Measurements from ENCODE around the gene GPR161.

GPR161 gene

GRCh38 chr1:168139070-168139469 is 2.3 kb upstream of the GPR161 start:
- Histone ChIP-seq H3K9ac (ENCODE audit: low read length) (no peak overlapping the region), H4K8ac (ENCODE audit: low read depth, low read length) (no peak overlapping the region), H2BK120ac (ENCODE audit: insufficient read depth, low read length, poor library complexity) (no peak overlapping the region), H3K18ac (ENCODE audit: low read length) (no peak overlapping the region), H3K4me2 (ENCODE audit: low read length) (no peak overlapping the region), H3K27me3 (ENCODE audit: insufficient read depth, low read length) (no peaks in the 10 kb centered on the region), H3K9me3 (ENCODE audit: insufficient read depth, low read depth, low read length) (peaks cover 2% of the 10 kb centered on the region), H3K79me1 (ENCODE audit: low read length) (peaks cover 13% of the 10 kb centered on the region), H4K12ac (ENCODE audit: low read depth, low read length) (no peak overlapping the region), H3K27ac (ENCODE audit: low read depth, low read length) (no peak overlapping the region), H2BK5ac (ENCODE audit: low read depth, low read length, poor library complexity) (no peak overlapping the region), H3K4ac (ENCODE audit: low read depth, low read length) (no peak overlapping the region), H3K36me3 (ENCODE audit: control insufficient read depth in 1 of 2, insufficient read depth in 2 of 2, low read length in 2 of 2) (no peaks in the 10 kb centered on the region), H3K4me1 (ENCODE audit: control insufficient read depth in 1 of 2, insufficient read depth in 2 of 2, low read length in 2 of 2) (peaks cover 0 to 7% of the 10 kb centered on the region in 2 experiments), H2BK12ac (ENCODE audit: low read length) (no peak overlapping the region), H3K14ac (ENCODE audit: low read length) (no peak overlapping the region), H2AFZ (ENCODE audit: insufficient read depth, low read length, poor library complexity) (no peak overlapping the region), H3K4me3 (ENCODE audit: low read depth, low read length) (no peak overlapping the region), H2AK5ac (ENCODE audit: low read length) (no peak overlapping the region), H3K23ac (ENCODE audit: low read length) (no peak overlapping the region), H4K91ac (ENCODE audit: low read depth, low read length) (no peak overlapping the region), H3K79me2 (ENCODE audit: control insufficient read depth, insufficient read depth, low read length, poor library complexity) (peaks cover 4% of the 10 kb centered on the region)
- DNase-seq, result no peak

- no peak overlapping the region for H3K4ac ChIP-seq (ENCODE audit: low read depth, low read length)
- WGBS (ENCODE audit: extremely low coverage, insufficient coverage, insufficient read length), result no CpG with 5 or more reads among the region's 5 CpGs
- H3K36me3 ChIP-seq (ENCODE audit: control insufficient read depth in 1 of 2, insufficient read depth in 2 of 2, low read length in 2 of 2), result no peaks in the 10 kb centered on the region
- H2AK5ac ChIP-seq (ENCODE audit: low read length), result no peak overlapping the region
- no peak overlapping the region for H3K4me2 ChIP-seq (ENCODE audit: low read length)
- H3K27ac ChIP-seq (ENCODE audit: low read depth, low read length), result no peak overlapping the region
- peaks cover 4% of the 10 kb centered on the region for H3K79me2 ChIP-seq (ENCODE audit: control insufficient read depth, insufficient read depth, low read length, poor library complexity)
- no peak overlapping the region for H2AFZ ChIP-seq (ENCODE audit: insufficient read depth, low read length, poor library complexity)
- no peak overlapping the region for H3K4me3 ChIP-seq (ENCODE audit: low read depth, low read length)
- no peak overlapping the region for H3K23ac ChIP-seq (ENCODE audit: low read length)
- peaks cover 13% of the 10 kb centered on the region for H3K79me1 ChIP-seq (ENCODE audit: low read length)
- H4K12ac ChIP-seq (ENCODE audit: low read depth, low read length), result no peak overlapping the region
- no peak overlapping the region for H2BK12ac ChIP-seq (ENCODE audit: low read length)
- H3K18ac ChIP-seq (ENCODE audit: low read length), result no peak overlapping the region
- H4K91ac ChIP-seq (ENCODE audit: low read depth, low read length), result no peak overlapping the region
- no peak overlapping the region for H4K8ac ChIP-seq (ENCODE audit: low read depth, low read length)
- H3K4me1 ChIP-seq (ENCODE audit: control insufficient read depth in 1 of 2, insufficient read depth in 2 of 2, low read length in 2 of 2), result peaks cover 0 to 7% of the 10 kb centered on the region in 2 experiments
- no peak overlapping the region for H3K14ac ChIP-seq (ENCODE audit: low read length)
- H3K27me3 ChIP-seq (ENCODE audit: insufficient read depth, low read length), result no peaks in the 10 kb centered on the region
- H2BK120ac ChIP-seq (ENCODE audit: insufficient read depth, low read length, poor library complexity), result no peak overlapping the region
- no peak overlapping the region for H3K9ac ChIP-seq (ENCODE audit: low read length)
- H2BK5ac ChIP-seq (ENCODE audit: low read depth, low read length, poor library complexity), result no peak overlapping the region
- no peak for DNase-seq
- H3K9me3 ChIP-seq (ENCODE audit: insufficient read depth, low read depth, low read length), result peaks cover 2% of the 10 kb centered on the region
Observed at GRCh38 chr1:168138134-168138533, 1.4 kb upstream of the GPR161 start.

- H3K4me1 ChIP-seq (ENCODE audit: control insufficient read depth in 1 of 2, insufficient read depth in 2 of 2, low read length in 2 of 2), result peaks cover 0 to 7% of the 10 kb centered on the region in 2 experiments
- peaks cover 2% of the 10 kb centered on the region for H3K9me3 ChIP-seq (ENCODE audit: insufficient read depth, low read depth, low read length)
- peaks cover 13% of the 10 kb centered on the region for H3K79me1 ChIP-seq (ENCODE audit: low read length)
- peak overlapping the region; percentile 26 for H3K14ac ChIP-seq (ENCODE audit: low read length)
- peak overlapping the region; percentile 28 for H2BK12ac ChIP-seq (ENCODE audit: low read length)
- peak overlapping the region; percentile 77 for H3K4me2 ChIP-seq (ENCODE audit: low read length)
- peaks cover 4% of the 10 kb centered on the region for H3K79me2 ChIP-seq (ENCODE audit: control insufficient read depth, insufficient read depth, low read length, poor library complexity)
- peak overlapping the region; percentile 19 for H3K9ac ChIP-seq (ENCODE audit: low read length)
- no CpG with 5 or more reads among the region's 6 CpGs for WGBS (ENCODE audit: extremely low coverage, insufficient coverage, insufficient read length)
- no peak overlapping the region for H2AK5ac ChIP-seq (ENCODE audit: low read length)
- DNase-seq, result no peak
- no peak overlapping the region for H2BK5ac ChIP-seq (ENCODE audit: low read depth, low read length, poor library complexity)
- H3K4me3 ChIP-seq (ENCODE audit: low read depth, low read length), result peak overlapping the region; percentile 64
- H4K12ac ChIP-seq (ENCODE audit: low read depth, low read length), result no peak overlapping the region
- no peaks in the 10 kb centered on the region for H3K27me3 ChIP-seq (ENCODE audit: insufficient read depth, low read length)
- peak overlapping the region; percentile 91 for H2AFZ ChIP-seq (ENCODE audit: insufficient read depth, low read length, poor library complexity)
- no peaks in the 10 kb centered on the region for H3K36me3 ChIP-seq (ENCODE audit: control insufficient read depth in 1 of 2, insufficient read depth in 2 of 2, low read length in 2 of 2)
- no peak overlapping the region for H3K18ac ChIP-seq (ENCODE audit: low read length)
- H3K27ac ChIP-seq (ENCODE audit: low read depth, low read length), result no peak overlapping the region
- no peak overlapping the region for H3K23ac ChIP-seq (ENCODE audit: low read length)
- H2BK120ac ChIP-seq (ENCODE audit: insufficient read depth, low read length, poor library complexity), result no peak overlapping the region
- no peak overlapping the region for H3K4ac ChIP-seq (ENCODE audit: low read depth, low read length)
- H4K8ac ChIP-seq (ENCODE audit: low read depth, low read length), result peak overlapping the region; percentile 50
- no peak overlapping the region for H4K91ac ChIP-seq (ENCODE audit: low read depth, low read length)
Observed at GRCh38 chr1:168137515-168137821, 738 bp upstream of the GPR161 start.

GRCh38 chr1:168135921-168136708 is 615 bp downstream of the GPR161 start:
- Histone ChIP-seq H3K4me1 (ENCODE audit: control insufficient read depth in 1 of 2, insufficient read depth in 2 of 2, low read length in 2 of 2) (peaks cover 0 to 7% of the 10 kb centered on the region in 2 experiments), H2AK5ac (ENCODE audit: low read length) (no peak overlapping the region), H3K4me2 (ENCODE audit: low read length) (peak overlapping the region; percentile 87), H2BK12ac (ENCODE audit: low read length) (no peak overlapping the region), H3K36me3 (ENCODE audit: control insufficient read depth in 1 of 2, insufficient read depth in 2 of 2, low read length in 2 of 2) (no peaks in the 10 kb centered on the region), H3K79me1 (ENCODE audit: low read length) (peaks cover 13% of the 10 kb centered on the region), H3K4ac (ENCODE audit: low read depth, low read length) (peak overlapping the region; percentile 19), H2BK5ac (ENCODE audit: low read depth, low read length, poor library complexity) (no peak overlapping the region), H3K14ac (ENCODE audit: low read length) (peak overlapping the region; percentile 79), H3K23ac (ENCODE audit: low read length) (no peak overlapping the region), H4K91ac (ENCODE audit: low read depth, low read length) (peak overlapping the region; percentile 45), H2BK120ac (ENCODE audit: insufficient read depth, low read length, poor library complexity) (no peak overlapping the region), H3K4me3 (ENCODE audit: low read depth, low read length) (peak overlapping the region; percentile 82), H3K9me3 (ENCODE audit: insufficient read depth, low read depth, low read length) (peaks cover 2% of the 10 kb centered on the region), H3K79me2 (ENCODE audit: control insufficient read depth, insufficient read depth, low read length, poor library complexity) (peaks cover 4% of the 10 kb centered on the region), H3K18ac (ENCODE audit: low read length) (peak overlapping the region; percentile 18), H3K9ac (ENCODE audit: low read length) (peak overlapping the region; percentile 24), H3K27me3 (ENCODE audit: insufficient read depth, low read length) (no peaks in the 10 kb centered on the region), H2AFZ (ENCODE audit: insufficient read depth, low read length, poor library complexity) (peak overlapping the region; percentile 68), H4K8ac (ENCODE audit: low read depth, low read length) (peak overlapping the region; percentile 59), H3K27ac (ENCODE audit: low read depth, low read length) (no peak overlapping the region), H4K12ac (ENCODE audit: low read depth, low read length) (peak overlapping the region; percentile 2)
- DNase-seq, result peak in 1 of 2 donors; percentile 34
- WGBS (ENCODE audit: extremely low coverage, insufficient coverage, insufficient read length), result no CpG with 5 or more reads among the region's 63 CpGs

Measured in trophoblast cell (in vitro differentiated cells and primary cell).